ENCODE data around the gene CHD2. TPM values are rescaled to one million over a fixed set of nuclear protein-coding genes. Genes with fewer than 3 reads are reported as not detected.
A peak's percentile ranks its signal among the peaks of the same experiment; 100 is the strongest.

Gene CHD2
- total and polyA plus RNA-seq, 2 donors (not counting 3 experiments of a cell fraction or from before 2014, with no cell fraction given) = 53.8 to 97.9 TPM

DNA sequence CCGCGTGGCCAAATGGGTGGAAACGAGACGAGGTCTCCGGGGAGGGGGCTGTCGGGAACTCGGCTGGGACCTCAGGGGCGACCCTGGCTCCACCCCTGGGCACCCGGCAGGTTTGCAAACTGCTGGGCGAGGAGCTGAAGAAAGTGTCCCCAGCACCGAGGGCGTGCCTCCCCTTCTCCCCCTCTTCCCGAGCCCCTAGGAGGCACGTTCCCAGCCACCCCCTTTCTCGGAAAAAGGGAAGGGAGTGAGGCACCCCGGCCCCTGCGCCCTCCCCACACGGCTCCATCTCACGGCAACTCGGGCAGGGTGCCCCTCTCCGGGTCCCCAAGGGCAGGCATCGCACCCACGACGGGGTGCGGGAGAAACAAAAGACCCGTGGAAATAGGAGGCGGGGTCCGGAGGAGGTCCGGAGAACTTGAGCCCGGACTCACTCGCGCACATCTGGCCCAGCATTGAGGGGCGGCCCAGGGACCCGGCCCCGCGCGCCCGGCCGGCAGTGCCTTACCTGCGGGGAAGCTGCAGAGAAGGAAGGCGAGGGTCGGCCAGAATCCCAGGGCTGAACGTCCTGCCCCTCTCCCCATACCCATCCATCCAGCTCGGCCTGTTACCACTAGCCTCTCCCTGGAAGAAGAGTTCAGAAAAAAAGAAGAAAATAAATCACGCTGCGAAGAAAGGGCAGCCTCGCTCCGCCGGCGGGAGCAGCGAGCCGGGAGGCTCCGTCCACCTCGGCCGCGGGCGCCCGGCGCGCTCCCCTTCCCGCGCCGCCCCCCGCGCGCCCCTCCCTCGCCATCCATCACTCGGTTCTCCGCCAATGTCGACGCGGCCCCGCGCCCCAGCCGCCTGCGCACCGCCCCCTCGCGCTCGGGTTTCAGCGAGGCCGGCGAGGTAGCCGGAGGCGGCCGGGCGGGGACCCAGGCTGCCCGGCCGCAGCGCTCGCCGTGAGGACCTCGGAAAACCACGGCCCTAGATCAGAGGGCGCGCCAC lies 172.6 kb downstream of the CHD2 start:
- Histone ChIP-seq H3K4me2 (ENCODE audit: insufficient read depth, low read length) (peak overlapping the region; percentile 22), H3K9me3 (replicated peaks; ENCODE audit: control insufficient read depth, insufficient read depth, low read length) (no peaks in the 10 kb centered on the region), H3K9me1 (replicated peaks; ENCODE audit: control insufficient read depth, extremely low read depth, insufficient read depth, low read length) (no peaks in the 10 kb centered on the region), H3K27ac (ENCODE audit: insufficient read depth, low read depth, low read length) (no peak overlapping the region), H3K79me2 (ENCODE audit: control insufficient read depth, insufficient read depth, low read length) (no peaks in the 10 kb centered on the region), H4K20me1 (replicated peaks; ENCODE audit: control insufficient read depth, extremely low read depth, insufficient read depth, low read length) (no peaks in the 10 kb centered on the region), H3K4me3 (replicated peaks in 1 of 3; ENCODE audit: insufficient read depth in 1 of 3, low read depth in 1 of 3, low read length in 3 of 3) (peak overlapping the region in 1 of 3 experiments; percentile 14), H2AFZ (ENCODE audit: low read depth, low read length) (peak overlapping the region; percentile 4), H3K9ac (replicated peaks; ENCODE audit: extremely low read depth, insufficient read depth, low read length) (no peak overlapping the region), H3K36me3 (ENCODE audit: control insufficient read depth in 2 of 2, extremely low read depth in 1 of 2, insufficient read depth in 2 of 2, low read length in 2 of 2) (no peaks in the 10 kb centered on the region), H3K4me1 (ENCODE audit: control insufficient read depth, extremely low read depth, insufficient read depth, low read length) (peaks cover 3% of the 10 kb centered on the region), H3K27me3 (ENCODE audit: control insufficient read depth in 2 of 2, insufficient read depth in 2 of 2, low read length in 2 of 2) (peaks cover 20 to 26% of the 10 kb centered on the region in 2 experiments)
- ChIA-PET CTCF (interaction anchor here (0.6 to 1.7 kb wide), 4 partner anchors 13 to 376 kb away, joined by 3 to 5 read pairs (median 3); no protein-coding TSS in a partner anchor), POLR2A (no interaction called here)
- no TSS peak for BruUV-seq (replicated peaks)
- TF ChIP-seq GATA2 (IDR thresholded peaks at IDR 0.05; ENCODE audit: insufficient read depth, insufficient read length, low read depth, low read length) (no peak), POLR2A (IDR thresholded peaks at IDR 0.05; ENCODE audit: low read depth, low read length) (no peak), EZH2 (IDR thresholded peaks at IDR 0.05; ENCODE audit: borderline replicate concordance, low read depth, low read length, severe bottlenecking) (no peak), MYC (IDR thresholded peaks at IDR 0.05; ENCODE audit: low read depth, low read length) (no peak)
- TF ChIP-seq, protein P1, sequence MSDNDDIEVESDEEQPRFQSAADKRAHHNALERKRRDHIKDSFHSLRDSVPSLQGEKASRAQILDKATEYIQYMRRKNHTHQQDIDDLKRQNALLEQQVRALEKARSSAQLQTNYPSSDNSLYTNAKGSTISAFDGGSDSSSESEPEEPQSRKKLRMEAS (IDR thresholded peaks at IDR 0.05; ENCODE audit: insufficient read depth, insufficient read length) = no peak
- dilution Hi-C loops (cut with MboI; ENCODE audit: extremely low pct_ligation_motif_present, low sequenced_read_pairs) (no loop called here), intact Hi-C loops (cut with micrococcal nuclease) (loop anchor here (2.0 kb wide), 1 partner anchor 42 kb away; no protein-coding TSS in a partner anchor)
- DNase-seq (ENCODE audit: low read depth, low spot score) (peak; percentile 42), FAIRE-seq (no peak)

DNA sequence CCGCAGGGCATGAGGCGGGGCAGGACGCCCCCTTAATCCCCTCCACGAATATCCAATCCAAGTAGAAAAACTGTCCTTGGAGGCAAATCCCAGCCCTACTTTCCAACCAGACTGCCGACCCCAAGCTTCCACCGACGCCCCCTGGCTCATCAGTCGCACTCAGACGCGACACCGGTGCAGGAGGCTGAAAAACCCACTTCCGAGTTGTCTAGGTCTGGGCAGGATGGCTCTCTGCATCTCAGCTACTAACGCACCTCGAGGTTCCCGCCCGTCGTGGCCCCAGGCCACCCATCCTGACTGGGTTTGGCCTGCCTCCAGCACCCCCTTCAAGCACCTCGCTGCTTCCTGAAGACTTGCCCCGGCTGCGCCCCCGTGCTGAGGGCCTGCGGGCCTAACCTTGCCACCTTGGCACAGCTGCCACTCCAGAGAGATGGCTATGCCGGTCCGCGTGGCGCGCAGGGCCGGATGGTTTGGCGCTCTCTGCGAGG lies 173.4 kb downstream of the CHD2 start:
- Histone ChIP-seq H3K9me1 (replicated peaks; ENCODE audit: control insufficient read depth, extremely low read depth, insufficient read depth, low read length) (no peaks in the 10 kb centered on the region), H3K79me2 (ENCODE audit: control insufficient read depth, insufficient read depth, low read length) (no peaks in the 10 kb centered on the region), H3K4me1 (ENCODE audit: control insufficient read depth, extremely low read depth, insufficient read depth, low read length) (peaks cover 3% of the 10 kb centered on the region), H4K20me1 (replicated peaks; ENCODE audit: control insufficient read depth, extremely low read depth, insufficient read depth, low read length) (no peaks in the 10 kb centered on the region), H3K9me3 (replicated peaks; ENCODE audit: control insufficient read depth, insufficient read depth, low read length) (no peaks in the 10 kb centered on the region), H3K4me3 (replicated peaks in 1 of 3; ENCODE audit: insufficient read depth in 1 of 3, low read depth in 1 of 3, low read length in 3 of 3) (no peak overlapping the region), H3K27me3 (ENCODE audit: control insufficient read depth in 2 of 2, insufficient read depth in 2 of 2, low read length in 2 of 2) (peaks cover 20 to 26% of the 10 kb centered on the region in 2 experiments), H2AFZ (ENCODE audit: low read depth, low read length) (no peak overlapping the region), H3K36me3 (ENCODE audit: control insufficient read depth in 2 of 2, extremely low read depth in 1 of 2, insufficient read depth in 2 of 2, low read length in 2 of 2) (no peaks in the 10 kb centered on the region), H3K27ac (ENCODE audit: insufficient read depth, low read depth, low read length) (no peak overlapping the region), H3K4me2 (ENCODE audit: insufficient read depth, low read length) (no peak overlapping the region), H3K9ac (replicated peaks; ENCODE audit: extremely low read depth, insufficient read depth, low read length) (no peak overlapping the region)
- no peak for FAIRE-seq
- BruUV-seq (replicated peaks) = no TSS peak
- POLR2A ChIA-PET = no interaction called here
- no peak for DNase-seq (ENCODE audit: low read depth, low spot score)
- intact Hi-C loops (cut with micrococcal nuclease) = loop anchor here (2.0 kb wide), 1 partner anchor 43 kb away; no protein-coding TSS in a partner anchor
- dilution Hi-C loops (cut with MboI; ENCODE audit: extremely low pct_ligation_motif_present, low sequenced_read_pairs) = no loop called here
- TF ChIP-seq, protein P2, sequence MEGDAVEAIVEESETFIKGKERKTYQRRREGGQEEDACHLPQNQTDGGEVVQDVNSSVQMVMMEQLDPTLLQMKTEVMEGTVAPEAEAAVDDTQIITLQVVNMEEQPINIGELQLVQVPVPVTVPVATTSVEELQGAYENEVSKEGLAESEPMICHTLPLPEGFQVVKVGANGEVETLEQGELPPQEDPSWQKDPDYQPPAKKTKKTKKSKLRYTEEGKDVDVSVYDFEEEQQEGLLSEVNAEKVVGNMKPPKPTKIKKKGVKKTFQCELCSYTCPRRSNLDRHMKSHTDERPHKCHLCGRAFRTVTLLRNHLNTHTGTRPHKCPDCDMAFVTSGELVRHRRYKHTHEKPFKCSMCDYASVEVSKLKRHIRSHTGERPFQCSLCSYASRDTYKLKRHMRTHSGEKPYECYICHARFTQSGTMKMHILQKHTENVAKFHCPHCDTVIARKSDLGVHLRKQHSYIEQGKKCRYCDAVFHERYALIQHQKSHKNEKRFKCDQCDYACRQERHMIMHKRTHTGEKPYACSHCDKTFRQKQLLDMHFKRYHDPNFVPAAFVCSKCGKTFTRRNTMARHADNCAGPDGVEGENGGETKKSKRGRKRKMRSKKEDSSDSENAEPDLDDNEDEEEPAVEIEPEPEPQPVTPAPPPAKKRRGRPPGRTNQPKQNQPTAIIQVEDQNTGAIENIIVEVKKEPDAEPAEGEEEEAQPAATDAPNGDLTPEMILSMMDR (IDR thresholded peaks at IDR 0.05; ENCODE audit: extremely low read depth in 1 of 2, insufficient read depth in 1 of 2, low read depth in 1 of 2, low read length in 2 of 2) = no peak
- TF ChIP-seq POLR2AphosphoS5 (IDR thresholded peaks at IDR 0.05; ENCODE audit: insufficient read depth, low read depth, low read length) (no peak), GATA2 (IDR thresholded peaks at IDR 0.05; ENCODE audit: insufficient read depth, insufficient read length, low read depth, low read length) (no peak), EZH2 (IDR thresholded peaks at IDR 0.05; ENCODE audit: borderline replicate concordance, low read depth, low read length, severe bottlenecking) (no peak), POLR2A (IDR thresholded peaks at IDR 0.05; ENCODE audit: low read depth, low read length) (no peak), JUN (IDR thresholded peaks at IDR 0.05; ENCODE audit: borderline replicate concordance, insufficient read depth, insufficient read length, low read depth) (no peak), FOS (IDR thresholded peaks at IDR 0.05; ENCODE audit: borderline replicate concordance, insufficient read depth, low read length) (no peak), MYC (IDR thresholded peaks at IDR 0.05; ENCODE audit: low read depth, low read length) (no peak)
- TF ChIP-seq, protein P1 (IDR thresholded peaks at IDR 0.05; ENCODE audit: insufficient read depth, insufficient read length) = no peak
- CTCF ChIA-PET = interaction anchor here (0.6 to 2.3 kb wide), 3 partner anchors 14 to 376 kb away, joined by 3 to 9 read pairs (median 3); no protein-coding TSS in a partner anchor
